Heart left ventricle (tissue), 16 donors: ENCODE results near the gene BORCS8. TPM values are rescaled to one million over a fixed set of nuclear protein-coding genes. Genes with fewer than 3 reads are reported as not detected.

Experiments
- ATAC-seq, 4 donors: fragments of 200-7000 bp; cut with Tn5 transposase; one replicate each; pipeline ENCODE4 v1.9.1; 2020 to 2022; ENCODE audit warnings: moderate library complexity in 4 of 4, mild to moderate bottlenecking in 3 of 4, moderate number of reproducible peaks in 1 of 4
- DNase-seq, 5 donors: peaks; one replicate each; pipeline ENCODE4 v3.0.0-alpha.2; 2020
- H3K27ac ChIP-seq, 12 donors: fragments of 200-600 bp; sonication (generic) in 4 of 12; one replicate each; pipeline versions ENCODE4 v1.5.0 to v1.8.0; 2016 to 2022; ENCODE audit warnings: mild to moderate bottlenecking in 2 of 12
- H3K27me3 ChIP-seq, 9 donors: fragments of 200-600 bp; sonication (generic) in 2 of 9; one replicate each; pipeline versions ENCODE4 v1.5.1 to v1.8.0; 2016 to 2022; ENCODE audit warnings: mild to moderate bottlenecking in 3 of 9
- H3K36me3 ChIP-seq, 9 donors: fragments of 200-600 bp; sonication (generic) in 2 of 9; one replicate each; pipeline versions ENCODE4 v1.5.0 to v1.8.0; 2018 to 2022; ENCODE audit warnings: mild to moderate bottlenecking in 2 of 9
- H3K4me1 ChIP-seq, 12 donors: fragments of 200-600 bp; sonication (generic) in 4 of 12; one replicate each; pipeline versions ENCODE4 v1.5.0 to v1.8.0; 2016 to 2022; ENCODE audit warnings: mild to moderate bottlenecking in 3 of 12
- H3K4me3 ChIP-seq, 12 donors: fragments of 200-600 bp; sonication (generic) in 4 of 12; one replicate each; pipeline versions ENCODE4 v1.5.0 to v1.8.0; 2017 to 2022; ENCODE audit warnings: mild to moderate bottlenecking in 9 of 12, moderate library complexity in 4 of 12
- H3K9me3 ChIP-seq, 12 donors: fragments of 200-600 bp; sonication (generic) in 4 of 12; one replicate each; pipeline versions ENCODE4 v1.5.0 to v1.8.0; 2016 to 2022; ENCODE audit warnings: mild to moderate bottlenecking in 1 of 12
- POLR2A ChIP-seq, 2 donors: fragments of 450-650 bp; IDR thresholded peaks; one replicate each; pipeline ENCODE4 v1.6.1; 2017; ENCODE audit warnings: antibody characterized with exemption in 2 of 2, mild to moderate bottlenecking in 2 of 2, moderate library complexity in 2 of 2
- WGBS, 4 donors: extraction: QIAGEN DNeasy Blood & Tissue Kit in 2 of 4; methylation state at CpG; one replicate each; pipeline versions ENCODE4 v1.1.5 to v1.1.7; 2013 to 2018; 5-methylcytosine and 5-hydroxymethylcytosine counted together
- intact Hi-C, 10 donors: fragments of 100-400 bp; cut with DNase I; formaldehyde crosslinking; loops; one replicate each; pipeline versions ENCODE4 v1.11.1 to v1.14.2; 2022
- polyA plus RNA-seq, 2 donors: library from polyadenylated mRNA; stranded (reverse); fragments of 200-250 nt; gene quantifications; one replicate each; pipeline ENCODE4 v1.2.3, GENCODE V29; 2013
- total RNA-seq, 9 donors: library from RNA; depleted of rRNA in 2 of 9; stranded (reverse); fragments of >200 nt in 2 of 9; fragmentation: NEBNext Ultra II Directional in 3 of 9; extraction: Animal tissue kit (Norgen Biotek cat#: 25700) in 3 of 9; gene quantifications; one replicate each; pipeline versions ENCODE4 v1.1.0 to v1.2.4, GENCODE V29; 2016 to 2023
- TF ChIP-seq, protein P1 (sequence below), 12 donors: fragments of 200-600 bp; sonication (generic) in 4 of 12; IDR thresholded peaks; one replicate each; pipeline versions ENCODE4 v1.5.0 to v1.8.0; 2018 to 2022; ENCODE audit warnings: antibody characterized with exemption in 12 of 12, mild to moderate bottlenecking in 5 of 12
- donor health status: ischemic (EF 13 %, LVEDD 7.1; RV severe dilation, severe dysfunction).
- donor health status: healthy with polysubstance abuse.
- donor health status: DM: no; HTN: yes; CAD: no.
- donor health status: DM: no; HTN: no; CAD: no.
- donor health status: ischemic (EF 25% LVEDD 6.9; RV normal size, moderate dysfunction).
- donor health status: ischemic (EF 25% LVEDD 5.7; RV mildly dilated, moderate dysfunction).
- donor health status: healthy.
- donor health status: DM: yes; HTN: yes; CAD: no.
- donor health status: ischemic (EF 35%, LVEDD 5.7; RV mildly dilated, moderate dysfunction).
- donor health status: nonischemic (EF 11% LVEDD 7.7; RV severe dilation, severe dysfunction).
- donor health status: DM: yes; HTN: yes; CAD: no.
- donor health status: PGD.
- donor health status: ischemic (EF 29% LVEDD 5.4; RV normal size, mild dysfunction).
- donor health status: nonischemic (EF 23%, LVEDD 6.1; RV moderate dilation, normal function).

BORCS8 gene
- total and polyA plus RNA-seq, 11 donors: 14.4 to 28.9 (median 22.7) TPM

DNA sequence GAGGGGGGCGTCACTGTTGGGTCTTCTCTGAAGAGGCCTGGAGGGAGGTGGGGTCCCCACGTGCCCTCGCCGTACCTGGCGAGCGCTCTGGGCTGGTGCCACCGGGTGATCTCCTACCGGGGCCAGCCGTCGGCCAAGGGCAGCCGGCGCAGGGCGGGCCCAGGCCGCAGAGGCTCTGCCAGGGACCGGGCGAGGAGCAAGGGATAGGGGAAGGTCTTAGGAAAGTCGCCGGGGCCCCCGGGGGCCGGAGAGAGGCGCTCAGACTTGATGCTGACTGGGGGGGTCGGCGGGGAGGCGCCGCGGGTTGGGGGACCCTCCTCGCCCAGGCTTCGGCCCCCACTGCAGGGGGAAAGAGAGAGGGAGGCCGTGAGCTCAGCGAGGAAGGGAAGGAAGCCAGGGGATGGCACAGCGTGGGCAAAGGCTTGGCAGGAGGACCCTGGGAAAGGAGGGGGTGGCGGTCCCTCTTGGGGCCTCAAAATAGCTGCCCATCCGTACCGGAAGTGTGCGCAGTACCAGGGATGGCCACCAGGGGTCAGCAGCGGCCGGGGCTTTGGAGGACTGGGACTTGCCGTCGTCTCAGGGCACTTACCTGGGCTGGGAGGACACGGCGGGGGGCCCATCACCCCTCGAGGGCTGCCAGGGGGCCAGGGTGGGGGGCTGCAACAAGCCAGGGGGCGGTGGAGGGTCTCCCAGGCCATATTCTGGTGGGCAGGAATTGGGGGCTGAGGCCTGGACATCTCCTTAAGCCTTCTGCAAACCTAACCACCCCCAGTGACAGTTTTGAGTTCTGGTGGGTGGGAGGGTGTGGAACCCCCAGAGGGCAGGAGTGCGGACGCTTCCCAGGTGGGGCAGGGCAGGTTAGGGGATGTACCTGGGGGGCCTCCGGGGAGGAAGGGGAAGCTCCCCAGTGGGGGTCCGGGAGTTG lies 46.0 kb downstream of the BORCS8 start:
- intact Hi-C loops: loop anchor here in 6 of 10 donors (2.0 to 10.0 kb wide), 7 partner anchors 29 to 346 kb away; no protein-coding TSS in a partner anchor
- peaks cover 0 to 7% (median 3%) of the 10 kb centered on the region in 12 donors for H3K4me1 ChIP-seq

DNA sequence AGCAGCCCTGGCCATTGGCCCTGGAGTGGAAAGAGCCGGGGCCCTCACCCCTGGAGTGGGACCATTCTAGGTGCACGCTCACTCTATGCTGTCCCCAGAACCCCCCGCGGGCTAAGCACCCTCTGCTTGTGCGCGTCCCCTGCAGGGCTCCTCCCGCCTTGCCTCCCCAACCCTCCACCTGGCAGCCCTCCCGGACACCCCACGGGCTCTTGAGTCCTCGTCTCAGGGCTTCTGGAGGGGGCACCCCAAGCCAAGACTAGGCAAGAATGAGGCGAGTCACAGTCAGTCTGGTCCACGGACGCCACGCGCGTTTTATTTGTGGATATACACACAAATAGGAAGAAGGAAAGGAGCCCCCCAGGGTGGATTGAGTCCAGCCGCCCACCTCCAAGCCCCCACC lies 46.7 kb downstream of the BORCS8 start:
- ATAC-seq: peak in 1 of 4 donors; percentile 8
- peak overlapping the region in 2 of 12 donors; percentile 13 to 75 for H3K27ac ChIP-seq
- 84 to 93% (median 89%) methylated on average over 13 to 17 of the region's 17 CpGs for WGBS, 4 donors
- H3K4me1 ChIP-seq: peaks cover 0 to 7% (median 3%) of the 10 kb centered on the region in 12 donors
- TF ChIP-seq, protein P1, sequence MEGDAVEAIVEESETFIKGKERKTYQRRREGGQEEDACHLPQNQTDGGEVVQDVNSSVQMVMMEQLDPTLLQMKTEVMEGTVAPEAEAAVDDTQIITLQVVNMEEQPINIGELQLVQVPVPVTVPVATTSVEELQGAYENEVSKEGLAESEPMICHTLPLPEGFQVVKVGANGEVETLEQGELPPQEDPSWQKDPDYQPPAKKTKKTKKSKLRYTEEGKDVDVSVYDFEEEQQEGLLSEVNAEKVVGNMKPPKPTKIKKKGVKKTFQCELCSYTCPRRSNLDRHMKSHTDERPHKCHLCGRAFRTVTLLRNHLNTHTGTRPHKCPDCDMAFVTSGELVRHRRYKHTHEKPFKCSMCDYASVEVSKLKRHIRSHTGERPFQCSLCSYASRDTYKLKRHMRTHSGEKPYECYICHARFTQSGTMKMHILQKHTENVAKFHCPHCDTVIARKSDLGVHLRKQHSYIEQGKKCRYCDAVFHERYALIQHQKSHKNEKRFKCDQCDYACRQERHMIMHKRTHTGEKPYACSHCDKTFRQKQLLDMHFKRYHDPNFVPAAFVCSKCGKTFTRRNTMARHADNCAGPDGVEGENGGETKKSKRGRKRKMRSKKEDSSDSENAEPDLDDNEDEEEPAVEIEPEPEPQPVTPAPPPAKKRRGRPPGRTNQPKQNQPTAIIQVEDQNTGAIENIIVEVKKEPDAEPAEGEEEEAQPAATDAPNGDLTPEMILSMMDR (IDR thresholded peaks at IDR 0.05): no peak
- no peak for TF ChIP-seq POLR2A (IDR thresholded peaks at IDR 0.05)
- H3K4me3 ChIP-seq: peak overlapping the region in 1 of 12 donors; percentile 23
- H3K36me3 ChIP-seq: peaks cover 0 to 25% (median 7%) of the 10 kb centered on the region in 9 donors
- peaks cover 0 to 4% (median 0%) of the 10 kb centered on the region in 12 donors for H3K9me3 ChIP-seq
- no peaks in the 10 kb centered on the region for H3K27me3 ChIP-seq
- intact Hi-C loops: loop anchor here in 6 of 10 donors (5.0 to 10.0 kb wide), 5 partner anchors 197 to 347 kb away; no protein-coding TSS in a partner anchor
- DNase-seq: peak in 1 of 5 donors; percentile 60

More for the DNA sequence above, 46.0 kb downstream of the BORCS8 start:
- Histone ChIP-seq H3K36me3 (peaks cover 0 to 25% (median 7%) of the 10 kb centered on the region in 9 donors), H3K4me3 (peak overlapping the region in 8 of 12 donors; percentile 12 to 38 (median 28)), H3K27ac (peak overlapping the region in 3 of 12 donors; percentile 13 to 75 (median 22)), H3K27me3 (no peaks in the 10 kb centered on the region), H3K9me3 (peaks cover 0 to 4% (median 0%) of the 10 kb centered on the region in 12 donors)
- WGBS, 4 donors: 31 to 35% (median 33%) methylated on average over 38 to 47 of the region's 47 CpGs
- ATAC-seq (peak; percentile 39 to 81 (median 62)), DNase-seq (peak; percentile 68 to 90 (median 79))
- TF ChIP-seq, protein P1 (IDR thresholded peaks at IDR 0.05): peak; percentile 85 to 96 (median 91)
- TF ChIP-seq POLR2A (IDR thresholded peaks at IDR 0.05): no peak

DNA sequence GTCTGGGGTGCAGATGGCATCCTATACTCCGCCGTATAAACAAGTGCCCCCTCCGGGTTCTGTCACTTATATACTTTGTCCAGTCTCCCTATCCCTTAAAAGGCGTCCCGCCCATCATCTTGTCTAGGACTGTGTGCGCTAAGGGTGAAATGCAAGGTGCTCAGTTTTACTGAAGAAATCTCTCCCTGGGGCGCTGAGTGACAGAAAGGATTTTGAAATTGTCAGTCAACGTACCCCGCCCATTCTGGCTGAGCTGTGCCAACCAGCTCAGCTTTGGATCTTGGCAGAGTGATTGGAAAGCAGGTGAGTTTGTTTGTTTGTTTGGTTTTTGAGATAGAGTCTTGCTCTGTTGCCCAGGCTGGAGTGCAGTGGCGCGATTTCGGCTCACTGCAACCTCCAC lies 49.6 kb downstream of the BORCS8 start:
- intact Hi-C loops: loop anchor here in 4 of 10 donors (5.0 to 10.0 kb wide), 4 partner anchors 35 to 342 kb away; no protein-coding TSS in a partner anchor
- Histone ChIP-seq H3K4me1 (peaks cover 0 to 14% (median 8%) of the 10 kb centered on the region in 12 donors), H3K4me3 (no peak overlapping the region), H3K27me3 (no peaks in the 10 kb centered on the region), H3K36me3 (peaks cover 0 to 11% (median 0%) of the 10 kb centered on the region in 9 donors), H3K9me3 (peaks cover 0 to 2% (median 0%) of the 10 kb centered on the region in 12 donors), H3K27ac (no peak overlapping the region)
- TF ChIP-seq, protein P1 (IDR thresholded peaks at IDR 0.05): no peak
- TF ChIP-seq POLR2A (IDR thresholded peaks at IDR 0.05): no peak
- no peak for ATAC-seq
- 87 to 94% (median 92%) methylated on average over 12 of the region's 12 CpGs for WGBS, 4 donors
- no peak for DNase-seq

DNA sequence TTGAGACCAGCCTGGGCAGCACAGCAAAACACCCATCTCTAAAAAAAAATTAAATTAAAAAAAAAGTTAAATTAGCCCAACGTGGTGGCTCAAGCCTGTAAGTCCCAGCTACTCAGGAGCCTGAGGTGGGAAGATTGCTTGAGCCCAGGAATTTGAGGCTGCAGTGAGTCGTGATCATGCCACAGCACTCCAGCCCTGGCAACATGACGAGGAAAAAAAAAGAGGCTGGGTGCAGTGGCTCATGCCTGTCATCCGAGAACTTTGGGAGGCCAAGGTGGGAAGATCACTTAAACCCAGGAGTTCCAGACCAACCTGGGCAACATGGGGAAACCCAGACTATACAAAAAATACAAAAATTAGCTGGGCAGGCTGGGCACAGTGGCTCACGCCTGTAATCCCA lies 51.5 kb downstream of the BORCS8 start:
- WGBS, 4 donors: 63 to 66% (median 65%) methylated on average over 5 of the region's 5 CpGs

More for the DNA sequence above, 51.5 kb downstream of the BORCS8 start:
- Histone ChIP-seq H3K4me1 (peaks cover 0 to 15% (median 8%) of the 10 kb centered on the region in 12 donors), H3K36me3 (no peaks in the 10 kb centered on the region), H3K4me3 (no peak overlapping the region), H3K9me3 (no peaks in the 10 kb centered on the region), H3K27me3 (no peaks in the 10 kb centered on the region), H3K27ac (no peak overlapping the region)
- DNase-seq (no peak), ATAC-seq (no peak)
- intact Hi-C loops: loop anchor here in 6 of 10 donors (1.0 to 10.0 kb wide), 6 partner anchors 37 to 344 kb away; no protein-coding TSS in a partner anchor
- TF ChIP-seq POLR2A (IDR thresholded peaks at IDR 0.05): no peak
- TF ChIP-seq, protein P1 (IDR thresholded peaks at IDR 0.05): no peak
